Measurements from ENCODE around the gene CALR3. TPM values are rescaled to one million over a fixed set of nuclear protein-coding genes. Genes with fewer than 3 reads are reported as not detected.

The CALR3 gene
- total and polyA plus RNA-seq, 2 of the 13 experiments (the other 11 are each of a cell fraction or from before 2014, with no cell fraction given), result not detected

DNA sequence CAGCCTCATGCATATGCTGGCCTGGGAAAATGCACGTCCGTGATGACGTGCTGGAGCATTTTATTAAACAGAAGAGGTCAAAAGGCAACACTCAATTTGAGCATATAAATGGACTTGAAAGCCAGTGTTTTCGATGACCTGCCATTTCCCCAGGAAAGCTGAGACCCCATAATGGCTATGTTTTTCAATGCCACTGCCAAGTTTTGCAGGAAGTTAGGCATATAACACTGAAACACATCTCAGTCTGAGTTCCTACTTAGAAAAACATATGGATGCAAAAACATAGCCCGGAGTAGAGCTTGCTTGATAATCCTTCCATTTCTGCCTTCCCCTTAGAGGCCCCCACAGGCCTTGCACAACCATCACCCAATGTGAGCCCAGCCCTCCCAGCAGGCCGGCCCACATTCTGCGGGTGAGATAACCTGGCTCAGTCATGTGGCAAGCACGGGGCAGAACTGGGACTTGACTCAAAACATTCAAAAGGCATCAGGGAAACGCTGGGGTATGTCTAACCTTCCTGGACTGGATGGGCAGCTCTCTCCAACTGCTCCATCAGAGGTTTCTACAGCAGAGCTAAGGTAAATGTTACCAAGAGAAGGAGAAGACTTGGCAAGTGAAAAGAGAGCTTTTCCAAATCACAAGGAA is 49.1 kb downstream of the CALR3 start (continued):
- TF ChIP-seq ZNF33B (CRISPR knock-in tag; IDR thresholded peaks at IDR 0.05) (no peak), ETV5 (CRISPR knock-in tag; IDR thresholded peaks at IDR 0.05; ENCODE audit: borderline replicate concordance) (no peak), NFYB (CRISPR knock-in tag; IDR thresholded peaks at IDR 0.05) (peak; percentile 54), ZNF883 (CRISPR knock-in tag; IDR thresholded peaks at IDR 0.05; ENCODE audit: not compliant biosample characterization) (no peak), HOXA9 (CRISPR knock-in tag; IDR thresholded peaks at IDR 0.05; ENCODE audit: borderline replicate concordance) (no peak), SIX1 (CRISPR knock-in tag; IDR thresholded peaks at IDR 0.05; ENCODE audit: borderline replicate concordance) (no peak), ZNF709 (CRISPR knock-in tag; IDR thresholded peaks at IDR 0.05) (no peak), NCOR1 (IDR thresholded peaks at IDR 0.05; ENCODE audit: borderline replicate concordance, low read length) (no peak), SALL1 (CRISPR knock-in tag; IDR thresholded peaks at IDR 0.05) (peak; percentile 89), ATM (IDR thresholded peaks at IDR 0.05; ENCODE audit: borderline replicate concordance) (no peak), POLR2G (IDR thresholded peaks at IDR 0.05; ENCODE audit: low read depth, low read length) (no peak), MYNN (CRISPR knock-in tag; IDR thresholded peaks at IDR 0.05; ENCODE audit: low read depth) (no peak), POGZ (CRISPR knock-in tag; IDR thresholded peaks at IDR 0.05) (no peak), FLYWCH1 (CRISPR knock-in tag; IDR thresholded peaks at IDR 0.05) (no peak), DNMT1 (CRISPR knock-in tag; IDR thresholded peaks at IDR 0.05) (no peak), SSRP1 (CRISPR knock-in tag; IDR thresholded peaks at IDR 0.05) (no peak)
- TF ChIP-seq, protein P1, sequence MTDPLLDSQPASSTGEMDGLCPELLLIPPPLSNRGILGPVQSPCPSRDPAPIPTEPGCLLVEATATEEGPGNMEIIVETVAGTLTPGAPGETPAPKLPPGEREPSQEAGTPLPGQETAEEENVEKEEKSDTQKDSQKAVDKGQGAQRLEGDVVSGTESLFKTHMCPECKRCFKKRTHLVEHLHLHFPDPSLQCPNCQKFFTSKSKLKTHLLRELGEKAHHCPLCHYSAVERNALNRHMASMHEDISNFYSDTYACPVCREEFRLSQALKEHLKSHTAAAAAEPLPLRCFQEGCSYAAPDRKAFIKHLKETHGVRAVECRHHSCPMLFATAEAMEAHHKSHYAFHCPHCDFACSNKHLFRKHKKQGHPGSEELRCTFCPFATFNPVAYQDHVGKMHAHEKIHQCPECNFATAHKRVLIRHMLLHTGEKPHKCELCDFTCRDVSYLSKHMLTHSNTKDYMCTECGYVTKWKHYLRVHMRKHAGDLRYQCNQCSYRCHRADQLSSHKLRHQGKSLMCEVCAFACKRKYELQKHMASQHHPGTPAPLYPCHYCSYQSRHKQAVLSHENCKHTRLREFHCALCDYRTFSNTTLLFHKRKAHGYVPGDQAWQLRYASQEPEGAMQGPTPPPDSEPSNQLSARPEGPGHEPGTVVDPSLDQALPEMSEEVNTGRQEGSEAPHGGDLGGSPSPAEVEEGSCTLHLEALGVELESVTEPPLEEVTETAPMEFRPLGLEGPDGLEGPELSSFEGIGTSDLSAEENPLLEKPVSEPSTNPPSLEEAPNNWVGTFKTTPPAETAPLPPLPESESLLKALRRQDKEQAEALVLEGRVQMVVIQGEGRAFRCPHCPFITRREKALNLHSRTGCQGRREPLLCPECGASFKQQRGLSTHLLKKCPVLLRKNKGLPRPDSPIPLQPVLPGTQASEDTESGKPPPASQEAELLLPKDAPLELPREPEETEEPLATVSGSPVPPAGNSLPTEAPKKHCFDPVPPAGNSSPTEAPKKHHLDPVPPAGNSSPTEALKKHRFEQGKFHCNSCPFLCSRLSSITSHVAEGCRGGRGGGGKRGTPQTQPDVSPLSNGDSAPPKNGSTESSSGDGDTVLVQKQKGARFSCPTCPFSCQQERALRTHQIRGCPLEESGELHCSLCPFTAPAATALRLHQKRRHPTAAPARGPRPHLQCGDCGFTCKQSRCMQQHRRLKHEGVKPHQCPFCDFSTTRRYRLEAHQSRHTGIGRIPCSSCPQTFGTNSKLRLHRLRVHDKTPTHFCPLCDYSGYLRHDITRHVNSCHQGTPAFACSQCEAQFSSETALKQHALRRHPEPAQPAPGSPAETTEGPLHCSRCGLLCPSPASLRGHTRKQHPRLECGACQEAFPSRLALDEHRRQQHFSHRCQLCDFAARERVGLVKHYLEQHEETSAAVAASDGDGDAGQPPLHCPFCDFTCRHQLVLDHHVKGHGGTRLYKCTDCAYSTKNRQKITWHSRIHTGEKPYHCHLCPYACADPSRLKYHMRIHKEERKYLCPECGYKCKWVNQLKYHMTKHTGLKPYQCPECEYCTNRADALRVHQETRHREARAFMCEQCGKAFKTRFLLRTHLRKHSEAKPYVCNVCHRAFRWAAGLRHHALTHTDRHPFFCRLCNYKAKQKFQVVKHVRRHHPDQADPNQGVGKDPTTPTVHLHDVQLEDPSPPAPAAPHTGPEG (CRISPR knock-in tag; IDR thresholded peaks at IDR 0.05), result no peak
- TF ChIP-seq, protein P2, sequence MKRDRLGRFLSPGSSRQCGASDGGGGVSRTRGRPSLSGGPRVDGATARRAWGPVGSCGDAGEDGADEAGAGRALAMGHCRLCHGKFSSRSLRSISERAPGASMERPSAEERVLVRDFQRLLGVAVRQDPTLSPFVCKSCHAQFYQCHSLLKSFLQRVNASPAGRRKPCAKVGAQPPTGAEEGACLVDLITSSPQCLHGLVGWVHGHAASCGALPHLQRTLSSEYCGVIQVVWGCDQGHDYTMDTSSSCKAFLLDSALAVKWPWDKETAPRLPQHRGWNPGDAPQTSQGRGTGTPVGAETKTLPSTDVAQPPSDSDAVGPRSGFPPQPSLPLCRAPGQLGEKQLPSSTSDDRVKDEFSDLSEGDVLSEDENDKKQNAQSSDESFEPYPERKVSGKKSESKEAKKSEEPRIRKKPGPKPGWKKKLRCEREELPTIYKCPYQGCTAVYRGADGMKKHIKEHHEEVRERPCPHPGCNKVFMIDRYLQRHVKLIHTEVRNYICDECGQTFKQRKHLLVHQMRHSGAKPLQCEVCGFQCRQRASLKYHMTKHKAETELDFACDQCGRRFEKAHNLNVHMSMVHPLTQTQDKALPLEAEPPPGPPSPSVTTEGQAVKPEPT (CRISPR knock-in tag; IDR thresholded peaks at IDR 0.05; ENCODE audit: low read depth), result 0 out of 2 replicates have a peak, but pooled peaks have one; percentile 56
- TF ChIP-seq, protein P3, sequence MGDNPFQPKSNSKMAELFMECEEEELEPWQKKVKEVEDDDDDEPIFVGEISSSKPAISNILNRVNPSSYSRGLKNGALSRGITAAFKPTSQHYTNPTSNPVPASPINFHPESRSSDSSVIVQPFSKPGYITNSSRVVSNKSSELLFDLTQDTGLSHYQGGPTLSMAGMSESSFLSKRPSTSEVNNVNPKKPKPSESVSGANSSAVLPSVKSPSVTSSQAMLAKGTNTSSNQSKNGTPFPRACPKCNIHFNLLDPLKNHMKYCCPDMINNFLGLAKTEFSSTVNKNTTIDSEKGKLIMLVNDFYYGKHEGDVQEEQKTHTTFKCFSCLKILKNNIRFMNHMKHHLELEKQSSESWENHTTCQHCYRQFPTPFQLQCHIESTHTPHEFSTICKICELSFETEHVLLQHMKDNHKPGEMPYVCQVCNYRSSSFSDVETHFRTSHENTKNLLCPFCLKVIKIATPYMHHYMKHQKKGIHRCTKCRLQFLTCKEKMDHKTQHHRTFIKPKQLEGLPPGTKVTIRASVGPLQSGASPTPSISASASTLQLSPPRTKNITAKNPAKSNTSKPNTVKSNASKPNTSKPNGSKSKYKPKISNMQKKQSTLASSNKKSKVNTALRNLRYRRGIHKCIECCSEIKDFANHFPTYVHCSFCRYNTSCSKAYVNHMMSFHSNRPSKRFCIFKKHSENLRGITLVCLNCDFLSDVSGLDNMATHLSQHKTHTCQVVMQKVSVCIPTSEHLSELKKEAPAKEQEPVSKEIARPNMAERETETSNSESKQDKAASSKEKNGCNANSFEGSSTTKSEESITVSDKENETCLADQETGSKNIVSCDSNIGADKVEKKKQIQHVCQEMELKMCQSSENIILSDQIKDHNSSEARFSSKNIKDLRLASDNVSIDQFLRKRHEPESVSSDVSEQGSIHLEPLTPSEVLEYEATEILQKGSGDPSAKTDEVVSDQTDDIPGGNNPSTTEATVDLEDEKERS (CRISPR knock-in tag; IDR thresholded peaks at IDR 0.05), result no peak
- TF ChIP-seq, protein P4, sequence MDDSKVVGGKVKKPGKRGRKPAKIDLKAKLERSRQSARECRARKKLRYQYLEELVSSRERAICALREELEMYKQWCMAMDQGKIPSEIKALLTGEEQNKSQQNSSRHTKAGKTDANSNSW (CRISPR knock-in tag; IDR thresholded peaks at IDR 0.05; ENCODE audit: borderline replicate concordance), result no peak
